ENCODE data around the gene ADAP1. TPM values are rescaled to one million over a fixed set of nuclear protein-coding genes. Genes with fewer than 3 reads are reported as not detected.

ADAP1 gene
- total and polyA plus RNA-seq, 8 donors: 10.9 to 41.2 (median 14.4) TPM

- Histone ChIP-seq H3K4me1 (no peaks in the 10 kb centered on the region), H3K27ac (no peak overlapping the region), H3K27me3 (no peaks in the 10 kb centered on the region), H3K36me3 (no peaks in the 10 kb centered on the region), H3K4me3 (no peak overlapping the region), H3K9me3 (no peaks in the 10 kb centered on the region)
- no peak for TF ChIP-seq CTCF (IDR thresholded peaks at IDR 0.05)
- FAIRE-seq (no peak), ATAC-seq (no peak), DNase-seq (peak in 2 of 6 donors; percentile 51 to 79)
- 75 to 78% methylated on average over 41 to 49 of the region's 49 CpGs for WGBS, 2 donors
- intact Hi-C loops (cut with DNase I): loop anchor here in 1 of 3 donors (10.0 kb wide), 2 partner anchors 47 to 147 kb away; partner anchors contain the start of gene ADAP1
Observed at GRCh38 chr7:907158-907980, 47.1 kb downstream of the ADAP1 start.

- intact Hi-C loops (cut with DNase I): loop anchor here in 1 of 3 donors (10.0 kb wide), 2 partner anchors 48 to 148 kb away; partner anchors contain the start of gene ADAP1
- Histone ChIP-seq H3K27ac (no peak overlapping the region), H3K36me3 (no peaks in the 10 kb centered on the region), H3K4me3 (no peak overlapping the region), H3K9me3 (no peaks in the 10 kb centered on the region), H3K27me3 (no peaks in the 10 kb centered on the region), H3K4me1 (no peaks in the 10 kb centered on the region)
- peak in 2 of 6 donors; percentile 31 to 71 for DNase-seq
- ATAC-seq: no peak
- WGBS, 2 donors: 87 to 89% methylated on average over 8 to 10 of the region's 10 CpGs
- no peak for FAIRE-seq
- TF ChIP-seq CTCF (IDR thresholded peaks at IDR 0.05): no peak
Observed at GRCh38 chr7:906776-907157, 47.7 kb downstream of the ADAP1 start.

GRCh38 chr7:904847-905246 is 49.6 kb downstream of the ADAP1 start:
- no peak overlapping the region for H3K27ac ChIP-seq
- FAIRE-seq: no peak
- peaks cover 0 to 4% (median 0%) of the 10 kb centered on the region in 3 donors for H3K4me1 ChIP-seq
- ATAC-seq: no peak
- H3K9me3 ChIP-seq: no peaks in the 10 kb centered on the region
- intact Hi-C loops (cut with DNase I): loop anchor here in 1 of 3 donors (10.0 kb wide), 2 partner anchors 50 to 150 kb away; partner anchors contain the start of gene ADAP1
- peak in 2 of 6 donors; percentile 33 to 58 for DNase-seq
- TF ChIP-seq CTCF (IDR thresholded peaks at IDR 0.05): no peak
- H3K27me3 ChIP-seq: no peaks in the 10 kb centered on the region
- H3K36me3 ChIP-seq: no peaks in the 10 kb centered on the region
- no peak overlapping the region for H3K4me3 ChIP-seq
- WGBS, 2 donors: 75 to 82% methylated on average over 20 of the region's 20 CpGs

GRCh38 chr7:903921-904755 is 50.3 kb downstream of the ADAP1 start:
- Histone ChIP-seq H3K4me3 (no peak overlapping the region), H3K27ac (no peak overlapping the region), H3K9me3 (no peaks in the 10 kb centered on the region), H3K36me3 (no peaks in the 10 kb centered on the region), H3K4me1 (peaks cover 0 to 4% (median 0%) of the 10 kb centered on the region in 3 donors), H3K27me3 (no peaks in the 10 kb centered on the region)
- FAIRE-seq: no peak
- peak in 1 of 6 donors; percentile 72 for DNase-seq
- intact Hi-C loops (cut with DNase I): loop anchor here in 1 of 3 donors (10.0 kb wide), 2 partner anchors 51 to 151 kb away; partner anchors contain the start of gene ADAP1
- ATAC-seq: no peak
- TF ChIP-seq CTCF (IDR thresholded peaks at IDR 0.05): no peak
- 90 to 93% methylated on average over 37 of the region's 37 CpGs for WGBS, 2 donors
